ENCODE data around the gene PRDM11.

PRDM11 gene

GRCh38 chr11:45146072-45147016, at the start of gene PRDM11:
TSS of gene PRDM11 (plus strand) at chr11:45146639. CDS start at chr11:45181767, 35,128 bp downstream.
- Mint-ChIP-seq H3K27ac (peak within 1 kb of the TSS; percentile 86), H3K27me3 (no peaks in the 10 kb centered on the region), H3K4me1 (peaks cover 38% of the 10 kb centered on the region), H3K9me3 (no peaks in the 10 kb centered on the region), H3K36me3 (peaks cover 5% of the 10 kb centered on the region), H3K4me3 (peak within 1 kb of the TSS; percentile 89)

GRCh38 chr11:45097721-45098493, 48.5 kb upstream of the PRDM11 start:
- Mint-ChIP-seq H3K27ac (no peak overlapping the region), H3K9me3 (no peaks in the 10 kb centered on the region), H3K4me1 (peaks cover 34% of the 10 kb centered on the region), H3K36me3 (no peaks in the 10 kb centered on the region), H3K27me3 (no peaks in the 10 kb centered on the region), H3K4me3 (no peak overlapping the region)

GRCh38 chr11:45098929-45099328, 47.5 kb upstream of the PRDM11 start:
- Mint-ChIP-seq H3K36me3 (no peaks in the 10 kb centered on the region), H3K4me3 (no peak overlapping the region), H3K9me3 (no peaks in the 10 kb centered on the region), H3K4me1 (peaks cover 28% of the 10 kb centered on the region), H3K27me3 (no peaks in the 10 kb centered on the region), H3K27ac (no peak overlapping the region)

- H3K27ac Mint-ChIP-seq: no peak overlapping the region
- no peaks in the 10 kb centered on the region for H3K9me3 Mint-ChIP-seq
These were observed 46.1 kb upstream of the PRDM11 start for GRCh38 chr11:45100339-45100738.

GRCh38 chr11:45102361-45102809, 44.1 kb upstream of the PRDM11 start:
- Mint-ChIP-seq H3K4me1 (peaks cover 26% of the 10 kb centered on the region), H3K27me3 (no peaks in the 10 kb centered on the region), H3K27ac (no peak overlapping the region), H3K9me3 (no peaks in the 10 kb centered on the region), H3K36me3 (no peaks in the 10 kb centered on the region), H3K4me3 (peak overlapping the region; percentile 75)

More at GRCh38 chr11:45100339-45100738, 46.1 kb upstream of the PRDM11 start:
- Mint-ChIP-seq H3K4me1 (peaks cover 26% of the 10 kb centered on the region), H3K36me3 (no peaks in the 10 kb centered on the region), H3K27me3 (no peaks in the 10 kb centered on the region), H3K4me3 (no peak overlapping the region)

- H3K9me3 Mint-ChIP-seq: no peaks in the 10 kb centered on the region
- H3K4me1 Mint-ChIP-seq: peaks cover 26% of the 10 kb centered on the region
- H3K4me3 Mint-ChIP-seq: peak overlapping the region; percentile 75
- H3K27me3 Mint-ChIP-seq: no peaks in the 10 kb centered on the region
- no peaks in the 10 kb centered on the region for H3K36me3 Mint-ChIP-seq
- peak overlapping the region; percentile 9 for H3K27ac Mint-ChIP-seq
These were observed 43.4 kb upstream of the PRDM11 start for GRCh38 chr11:45102810-45103621.

GRCh38 chr11:45104006-45104789, 42.2 kb upstream of the PRDM11 start:
- Mint-ChIP-seq H3K27me3 (no peaks in the 10 kb centered on the region), H3K9me3 (no peaks in the 10 kb centered on the region), H3K4me1 (peaks cover 26% of the 10 kb centered on the region), H3K4me3 (no peak overlapping the region), H3K27ac (no peak overlapping the region), H3K36me3 (no peaks in the 10 kb centered on the region)

GRCh38 chr11:45104790-45105084, 41.7 kb upstream of the PRDM11 start:
- Mint-ChIP-seq H3K4me1 (peaks cover 26% of the 10 kb centered on the region), H3K36me3 (no peaks in the 10 kb centered on the region), H3K27me3 (no peaks in the 10 kb centered on the region), H3K27ac (no peak overlapping the region), H3K4me3 (no peak overlapping the region), H3K9me3 (no peaks in the 10 kb centered on the region)

GRCh38 chr11:45105233-45105983, 41.0 kb upstream of the PRDM11 start:
- H3K4me3 Mint-ChIP-seq: no peak overlapping the region
- no peak overlapping the region for H3K27ac Mint-ChIP-seq
- no peaks in the 10 kb centered on the region for H3K36me3 Mint-ChIP-seq
- peaks cover 26% of the 10 kb centered on the region for H3K4me1 Mint-ChIP-seq
- no peaks in the 10 kb centered on the region for H3K9me3 Mint-ChIP-seq
- no peaks in the 10 kb centered on the region for H3K27me3 Mint-ChIP-seq

- Mint-ChIP-seq H3K9me3 (no peaks in the 10 kb centered on the region), H3K4me1 (peaks cover 20% of the 10 kb centered on the region), H3K27me3 (peaks cover 2% of the 10 kb centered on the region), H3K4me3 (no peak overlapping the region), H3K36me3 (no peaks in the 10 kb centered on the region), H3K27ac (no peak overlapping the region)
These were observed 40.5 kb upstream of the PRDM11 start for GRCh38 chr11:45105984-45106375.

GRCh38 chr11:45106440-45106839, 40.0 kb upstream of the PRDM11 start:
- peaks cover 15% of the 10 kb centered on the region for H3K4me1 Mint-ChIP-seq
- H3K27ac Mint-ChIP-seq: no peak overlapping the region
- no peaks in the 10 kb centered on the region for H3K9me3 Mint-ChIP-seq
- H3K27me3 Mint-ChIP-seq: peaks cover 2% of the 10 kb centered on the region
- H3K4me3 Mint-ChIP-seq: no peak overlapping the region
- H3K36me3 Mint-ChIP-seq: no peaks in the 10 kb centered on the region

- Mint-ChIP-seq H3K9me3 (no peaks in the 10 kb centered on the region), H3K4me1 (peaks cover 14% of the 10 kb centered on the region), H3K36me3 (no peaks in the 10 kb centered on the region), H3K27me3 (peaks cover 4% of the 10 kb centered on the region), H3K27ac (no peak overlapping the region), H3K4me3 (no peak overlapping the region)
These were observed 39.4 kb upstream of the PRDM11 start for GRCh38 chr11:45107029-45107428.

- no peak overlapping the region for H3K27ac Mint-ChIP-seq
- H3K4me3 Mint-ChIP-seq: no peak overlapping the region
- H3K9me3 Mint-ChIP-seq: no peaks in the 10 kb centered on the region
These were observed 38.1 kb upstream of the PRDM11 start for GRCh38 chr11:45108070-45109064.

More at GRCh38 chr11:45108070-45109064, 38.1 kb upstream of the PRDM11 start:
- no peaks in the 10 kb centered on the region for H3K36me3 Mint-ChIP-seq
- peaks cover under 1% of the 10 kb centered on the region for H3K4me1 Mint-ChIP-seq
- peaks cover 14% of the 10 kb centered on the region for H3K27me3 Mint-ChIP-seq
